Measurements from ENCODE around the gene LAMA5. TPM values are rescaled to one million over a fixed set of nuclear protein-coding genes. Genes with fewer than 3 reads are reported as not detected.
A peak's percentile ranks its signal among the peaks of the same experiment; 100 is the strongest.

Gene LAMA5
- total and polyA plus RNA-seq, 2 experiments from 2014 or later, result 201 to 298 TPM

GRCh38 chr20:62377615-62378178 is 10.6 kb upstream of the LAMA5 start:
- no peak overlapping the region; the same call in 1 of the 2 replicates for H3K4me2 ChIP-seq
- Mint-ChIP-seq H3K27ac (no peak overlapping the region), H3K4me3 (no peak overlapping the region), H3K9me3 (peaks cover 5% of the 10 kb centered on the region), H3K27me3 (ENCODE audit: insufficient read depth, low read depth, poor library complexity) (peaks cover 26% of the 10 kb centered on the region), H3K4me1 (peaks cover 42% of the 10 kb centered on the region), H3K36me3 (ENCODE audit: low read depth) (peaks cover 20% of the 10 kb centered on the region)
- H3K4me3 ChIP-seq, result no peak overlapping the region
- TF ChIP-seq ZNF114 (CRISPR knock-in tag; IDR thresholded peaks at IDR 0.05), result no peak
- TF ChIP-seq, protein P1, sequence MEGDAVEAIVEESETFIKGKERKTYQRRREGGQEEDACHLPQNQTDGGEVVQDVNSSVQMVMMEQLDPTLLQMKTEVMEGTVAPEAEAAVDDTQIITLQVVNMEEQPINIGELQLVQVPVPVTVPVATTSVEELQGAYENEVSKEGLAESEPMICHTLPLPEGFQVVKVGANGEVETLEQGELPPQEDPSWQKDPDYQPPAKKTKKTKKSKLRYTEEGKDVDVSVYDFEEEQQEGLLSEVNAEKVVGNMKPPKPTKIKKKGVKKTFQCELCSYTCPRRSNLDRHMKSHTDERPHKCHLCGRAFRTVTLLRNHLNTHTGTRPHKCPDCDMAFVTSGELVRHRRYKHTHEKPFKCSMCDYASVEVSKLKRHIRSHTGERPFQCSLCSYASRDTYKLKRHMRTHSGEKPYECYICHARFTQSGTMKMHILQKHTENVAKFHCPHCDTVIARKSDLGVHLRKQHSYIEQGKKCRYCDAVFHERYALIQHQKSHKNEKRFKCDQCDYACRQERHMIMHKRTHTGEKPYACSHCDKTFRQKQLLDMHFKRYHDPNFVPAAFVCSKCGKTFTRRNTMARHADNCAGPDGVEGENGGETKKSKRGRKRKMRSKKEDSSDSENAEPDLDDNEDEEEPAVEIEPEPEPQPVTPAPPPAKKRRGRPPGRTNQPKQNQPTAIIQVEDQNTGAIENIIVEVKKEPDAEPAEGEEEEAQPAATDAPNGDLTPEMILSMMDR (conservative IDR thresholded peaks at IDR 0.05; ENCODE audit: low read depth in 2 of 2), result 0 out of 4 replicates have a peak, but pooled peaks of 1 of the 2 experiments have one; percentile 7
- H2AFZ ChIP-seq, result no peak overlapping the region
- peaks cover 14% of the 10 kb centered on the region for H3K4me1 ChIP-seq (ENCODE audit: insufficient read depth)
- peak overlapping the region; percentile 97 for H3K27ac ChIP-seq (ENCODE audit: low read depth)
- H3K79me2 ChIP-seq (replicated peaks; ENCODE audit: insufficient read depth), result no peaks in the 10 kb centered on the region
- H3K36me3 ChIP-seq (ENCODE audit: insufficient read depth), result no peaks in the 10 kb centered on the region
- peaks cover 14% of the 10 kb centered on the region; the same call in 1 of the 2 replicates for H3F3A ChIP-seq (replicated peaks; ENCODE audit: low read depth)
- no peak for ATAC-seq
- H3K27me3 ChIP-seq (ENCODE audit: insufficient read depth), result no peaks in the 10 kb centered on the region
- DNase-seq (ENCODE audit: low spot score), result no peak
- H4K20me1 ChIP-seq (replicated peaks; ENCODE audit: insufficient read depth), result no peaks in the 10 kb centered on the region
- no peaks in the 10 kb centered on the region; the same call in 1 of the 2 replicates for H3K9me2 ChIP-seq (ENCODE audit: insufficient read depth)

GRCh38 chr20:62377064-62377461 is 10.0 kb upstream of the LAMA5 start:
- Histone ChIP-seq H2AFZ (no peak overlapping the region), H3K36me3 (ENCODE audit: insufficient read depth) (no peaks in the 10 kb centered on the region), H3K27me3 (ENCODE audit: insufficient read depth) (no peaks in the 10 kb centered on the region), H3K4me2 (peak overlapping the region; percentile 57; the same call in 1 of the 2 replicates), H4K20me1 (replicated peaks; ENCODE audit: insufficient read depth) (no peaks in the 10 kb centered on the region), H3K27ac (ENCODE audit: low read depth) (peak overlapping the region; percentile 97), H3K79me2 (replicated peaks; ENCODE audit: insufficient read depth) (no peaks in the 10 kb centered on the region), H3K4me3 (no peak overlapping the region), H3F3A (replicated peaks; ENCODE audit: low read depth) (peaks cover 14% of the 10 kb centered on the region; the same call in 1 of the 2 replicates), H3K9me2 (ENCODE audit: insufficient read depth) (no peaks in the 10 kb centered on the region; the same call in 1 of the 2 replicates), H3K4me1 (ENCODE audit: insufficient read depth) (peaks cover 14% of the 10 kb centered on the region)
- H3K4me3 Mint-ChIP-seq, result peak overlapping the region; percentile 11; the same call in 1 of the 3 replicates
- no peak for ATAC-seq
- peaks cover 3% of the 10 kb centered on the region for H3K9me3 Mint-ChIP-seq
- no peak for DNase-seq (ENCODE audit: low spot score)
- TF ChIP-seq EZH2 (IDR thresholded peaks at IDR 0.05; ENCODE audit: low read depth, unreplicated experiment) (no peak), JUNB (IDR thresholded peaks at IDR 0.05; ENCODE audit: unreplicated experiment) (no peak), CREB1 (CRISPR knock-in tag; IDR thresholded peaks at IDR 0.05; ENCODE audit: low read depth) (no peak), ZNF114 (CRISPR knock-in tag; IDR thresholded peaks at IDR 0.05) (no peak), REST (IDR thresholded peaks at IDR 0.05; ENCODE audit: unreplicated experiment) (no peak), NANOG (IDR thresholded peaks at IDR 0.05; ENCODE audit: borderline replicate concordance) (no peak), EZH2phosphoT487 (IDR thresholded peaks at IDR 0.05; ENCODE audit: unreplicated experiment) (no peak), STAT1 (IDR thresholded peaks at IDR 0.05; ENCODE audit: unreplicated experiment) (no peak), POLR2AphosphoS5 (IDR thresholded peaks at IDR 0.05; ENCODE audit: low read depth) (no peak)
- TF ChIP-seq, protein P2, sequence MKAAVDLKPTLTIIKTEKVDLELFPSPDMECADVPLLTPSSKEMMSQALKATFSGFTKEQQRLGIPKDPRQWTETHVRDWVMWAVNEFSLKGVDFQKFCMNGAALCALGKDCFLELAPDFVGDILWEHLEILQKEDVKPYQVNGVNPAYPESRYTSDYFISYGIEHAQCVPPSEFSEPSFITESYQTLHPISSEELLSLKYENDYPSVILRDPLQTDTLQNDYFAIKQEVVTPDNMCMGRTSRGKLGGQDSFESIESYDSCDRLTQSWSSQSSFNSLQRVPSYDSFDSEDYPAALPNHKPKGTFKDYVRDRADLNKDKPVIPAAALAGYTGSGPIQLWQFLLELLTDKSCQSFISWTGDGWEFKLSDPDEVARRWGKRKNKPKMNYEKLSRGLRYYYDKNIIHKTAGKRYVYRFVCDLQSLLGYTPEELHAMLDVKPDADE (IDR thresholded peaks at IDR 0.05), result no peak
- TF ChIP-seq, protein P1 (conservative IDR thresholded peaks at IDR 0.05; ENCODE audit: low read depth in 2 of 2), result no peak
- H3K27me3 Mint-ChIP-seq (ENCODE audit: insufficient read depth, low read depth, poor library complexity), result peaks cover 24% of the 10 kb centered on the region
- H3K4me1 Mint-ChIP-seq, result peaks cover 41% of the 10 kb centered on the region
- H3K36me3 Mint-ChIP-seq (ENCODE audit: low read depth), result peaks cover 14% of the 10 kb centered on the region
- H3K27ac Mint-ChIP-seq, result peak overlapping the region; percentile 69; the same call in 1 of the 2 replicates

All from GM23338 (cell line).